EL (cell line): Measurements from ENCODE around the gene IGFLR1.
"Not testable (repeated sequence)": the region's sequence is repeated elsewhere in the genome, so short reads cannot be mapped to it uniquely, and the experiment has no call there.

Experiments used
- DNase-seq: peaks from one replicate; pipeline ENCODE4 v3.0.0-alpha.2; 2016

Gene IGFLR1

GRCh38 chr19:35739275-35740107 is 2.8 kb downstream of the IGFLR1 start:
- no peak for DNase-seq

- no peak for DNase-seq
Observed at GRCh38 chr19:35738887-35739229, 3.4 kb downstream of the IGFLR1 start.

GRCh38 chr19:35738021-35738886 is 4.0 kb downstream of the IGFLR1 start:
- DNase-seq, result no peak

GRCh38 chr19:35736913-35737886 is 5.1 kb downstream of the IGFLR1 start:
- DNase-seq, result no peak

GRCh38 chr19:35734889-35735288 is 7.4 kb downstream of the IGFLR1 start:
- no peak for DNase-seq

GRCh38 chr19:35734273-35734672 is 8.0 kb downstream of the IGFLR1 start:
- no peak for DNase-seq

- DNase-seq, result no peak
Observed at GRCh38 chr19:35733180-35734125, 8.8 kb downstream of the IGFLR1 start.

- DNase-seq, result no peak
Observed at GRCh38 chr19:35732540-35733179, 9.6 kb downstream of the IGFLR1 start.

- no peak for DNase-seq
Observed at GRCh38 chr19:35731779-35732405, 10.4 kb downstream of the IGFLR1 start.

GRCh38 chr19:35731353-35731752 is 10.9 kb downstream of the IGFLR1 start:
- no peak for DNase-seq

GRCh38 chr19:35730326-35730725 is 11.9 kb downstream of the IGFLR1 start:
- DNase-seq, result no peak

- DNase-seq, result no peak
Observed at GRCh38 chr19:35729763-35730162, 12.5 kb downstream of the IGFLR1 start.

GRCh38 chr19:35729021-35729420 is 13.2 kb downstream of the IGFLR1 start:
- DNase-seq, result no peak

GRCh38 chr19:35727956-35728706 is 14.1 kb downstream of the IGFLR1 start:
- DNase-seq, result no peak

GRCh38 chr19:35727053-35727955 is 14.9 kb downstream of the IGFLR1 start:
- DNase-seq, result no peak

GRCh38 chr19:35725216-35725861 is 16.9 kb downstream of the IGFLR1 start:
- DNase-seq, result no peak

GRCh38 chr19:35724560-35724959 is 17.7 kb downstream of the IGFLR1 start:
- DNase-seq, result no peak

- DNase-seq, result not testable (repeated sequence)
Observed at GRCh38 chr19:35724132-35724531, 18.1 kb downstream of the IGFLR1 start.
